Right atrium auricular region (tissue), 2 donors: ENCODE data around the gene DHODH. TPM values are rescaled to one million over a fixed set of nuclear protein-coding genes. Genes with fewer than 3 reads are reported as not detected.
A peak's percentile ranks its signal among the peaks of the same experiment; 100 is the strongest.

Experiments used
- DNase-seq: peaks from one replicate; pipeline ENCODE4 v3.0.0-alpha.2; 2019; ENCODE audit warnings: low spot score
- H3K27ac ChIP-seq, 2 donors: fragments of 200-600 bp; sonication (generic); 1 replicate in 1 of 2; 2 replicates in 1 of 2; pipeline ENCODE4 v1.5.1; 2016 to 2019
- H3K27me3 ChIP-seq, 2 donors: fragments of 200-600 bp; sonication (generic); one replicate each; pipeline versions ENCODE4 v1.5.1 to v1.6.0; 2017 to 2019
- H3K36me3 ChIP-seq: fragments of 200-600 bp; sonication (generic); one replicate; pipeline ENCODE4 v1.5.1; 2016
- H3K4me1 ChIP-seq, 2 donors: fragments of 200-600 bp; sonication (generic); one replicate each; pipeline versions ENCODE4 v1.5.1 to v1.6.0; 2017 to 2019
- H3K4me3 ChIP-seq, 2 donors: fragments of 200-600 bp; sonication (generic); 1 replicate in 1 of 2; 2 replicates in 1 of 2; pipeline ENCODE4 v1.5.1; 2017 to 2019; ENCODE audit warnings: mild to moderate bottlenecking in 1 of 2, moderate library complexity in 1 of 2
- H3K9me3 ChIP-seq, 2 donors: fragments of 200-600 bp; sonication (generic); one replicate each; pipeline ENCODE4 v1.5.1; 2019
- total RNA-seq, 2 donors: library from RNA; depleted of rRNA; stranded (reverse); fragments of >200 nt; gene quantifications; one replicate each; pipeline ENCODE4 v1.1.0, GENCODE V29; 2016
- TF ChIP-seq, protein P1 (sequence below), 2 donors: fragments of 200-600 bp; sonication (generic); IDR thresholded peaks; one replicate each; pipeline ENCODE4 v1.5.1; 2019; ENCODE audit warnings: antibody characterized with exemption in 2 of 2

Gene DHODH
- total RNA-seq, 2 donors from 2014 or later, result 39.4 to 52.0 TPM

DNA sequence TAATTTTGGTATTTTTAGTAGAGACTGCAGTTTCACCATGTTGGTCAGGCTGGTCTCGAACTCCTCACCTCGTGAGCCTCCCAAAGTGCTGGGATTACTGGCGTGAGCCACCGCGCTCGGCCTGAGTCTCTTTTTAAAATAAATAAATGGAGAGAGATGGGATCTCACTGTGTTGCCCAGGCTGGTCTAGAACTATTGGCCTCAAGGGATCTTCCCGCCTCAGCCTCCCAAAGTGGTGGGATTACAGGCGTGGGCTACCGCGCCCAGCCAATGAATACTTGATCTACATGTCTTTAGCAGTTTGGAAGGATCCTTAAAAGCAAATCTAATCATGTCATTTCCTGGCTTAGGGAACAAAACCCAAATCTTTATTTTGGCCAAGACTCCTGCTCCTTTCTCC, 1.2 kb downstream of the DHODH start:
- no peak for DNase-seq
- TF ChIP-seq, protein P1, sequence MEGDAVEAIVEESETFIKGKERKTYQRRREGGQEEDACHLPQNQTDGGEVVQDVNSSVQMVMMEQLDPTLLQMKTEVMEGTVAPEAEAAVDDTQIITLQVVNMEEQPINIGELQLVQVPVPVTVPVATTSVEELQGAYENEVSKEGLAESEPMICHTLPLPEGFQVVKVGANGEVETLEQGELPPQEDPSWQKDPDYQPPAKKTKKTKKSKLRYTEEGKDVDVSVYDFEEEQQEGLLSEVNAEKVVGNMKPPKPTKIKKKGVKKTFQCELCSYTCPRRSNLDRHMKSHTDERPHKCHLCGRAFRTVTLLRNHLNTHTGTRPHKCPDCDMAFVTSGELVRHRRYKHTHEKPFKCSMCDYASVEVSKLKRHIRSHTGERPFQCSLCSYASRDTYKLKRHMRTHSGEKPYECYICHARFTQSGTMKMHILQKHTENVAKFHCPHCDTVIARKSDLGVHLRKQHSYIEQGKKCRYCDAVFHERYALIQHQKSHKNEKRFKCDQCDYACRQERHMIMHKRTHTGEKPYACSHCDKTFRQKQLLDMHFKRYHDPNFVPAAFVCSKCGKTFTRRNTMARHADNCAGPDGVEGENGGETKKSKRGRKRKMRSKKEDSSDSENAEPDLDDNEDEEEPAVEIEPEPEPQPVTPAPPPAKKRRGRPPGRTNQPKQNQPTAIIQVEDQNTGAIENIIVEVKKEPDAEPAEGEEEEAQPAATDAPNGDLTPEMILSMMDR (IDR thresholded peaks at IDR 0.05), result no peak
- H3K27me3 ChIP-seq, result no peaks in the 10 kb centered on the region
- H3K4me1 ChIP-seq, result peaks cover 0 to 40% of the 10 kb centered on the region in 2 donors
- no peaks in the 10 kb centered on the region for H3K9me3 ChIP-seq
- H3K36me3 ChIP-seq, result peaks cover 8% of the 10 kb centered on the region
- H3K4me3 ChIP-seq, result no peak overlapping the region
- H3K27ac ChIP-seq, result no peak overlapping the region

DNA sequence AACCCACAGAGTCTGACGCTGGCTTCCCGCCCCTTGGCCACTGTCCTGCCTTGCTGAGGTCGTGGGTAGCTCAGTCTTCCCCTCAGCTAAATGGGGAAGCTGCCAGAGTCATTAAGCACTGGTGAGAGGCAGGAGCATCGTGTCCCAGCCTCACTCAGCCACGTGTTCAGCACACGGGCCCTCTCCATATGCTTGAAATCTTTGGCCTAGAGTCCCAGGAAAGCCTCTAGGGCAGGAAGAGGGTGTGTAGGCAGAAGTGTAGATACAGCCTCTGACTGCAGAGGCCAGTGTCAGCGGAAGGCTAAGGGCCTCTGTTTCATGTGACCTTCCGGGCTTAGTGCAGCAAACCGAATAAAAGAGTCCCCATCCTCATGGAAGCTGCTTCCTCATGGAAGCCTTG, 4.1 kb downstream of the DHODH start:
- H3K9me3 ChIP-seq, result no peaks in the 10 kb centered on the region
- peak overlapping the region; percentile 85 to 95 for H3K27ac ChIP-seq
- TF ChIP-seq, protein P1 (IDR thresholded peaks at IDR 0.05), result no peak
- DNase-seq, result no peak
- H3K27me3 ChIP-seq, result no peaks in the 10 kb centered on the region
- peaks cover 0 to 52% of the 10 kb centered on the region in 2 donors for H3K4me1 ChIP-seq
- peak overlapping the region; percentile 25 to 41 for H3K4me3 ChIP-seq
- H3K36me3 ChIP-seq, result peaks cover 8% of the 10 kb centered on the region

DNA sequence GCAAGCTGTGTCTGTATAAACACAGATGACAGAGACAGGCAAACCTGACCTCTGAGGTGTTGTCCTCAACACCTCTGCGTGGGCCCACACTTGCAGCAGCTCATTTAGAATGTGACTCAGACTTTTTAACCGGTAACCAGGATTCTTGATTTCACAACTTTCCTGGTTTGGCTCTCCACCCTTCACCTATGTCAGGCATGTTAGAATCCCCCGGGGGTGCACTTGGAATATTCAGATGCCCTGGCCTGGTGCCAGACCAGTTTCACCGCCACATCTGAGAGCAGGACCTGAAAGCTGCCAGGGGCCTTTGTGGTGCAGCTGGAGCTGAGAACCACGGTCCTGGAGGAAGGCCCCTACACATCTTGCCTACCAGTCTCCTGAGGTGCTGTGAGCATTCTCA, 4.8 kb downstream of the DHODH start:
- Histone ChIP-seq H3K27me3 (no peaks in the 10 kb centered on the region), H3K9me3 (no peaks in the 10 kb centered on the region), H3K4me1 (peaks cover 0 to 54% of the 10 kb centered on the region in 2 donors), H3K27ac (peak overlapping the region; percentile 85 to 95), H3K4me3 (peak overlapping the region; percentile 32 to 41), H3K36me3 (peaks cover 8% of the 10 kb centered on the region)
- TF ChIP-seq, protein P1 (IDR thresholded peaks at IDR 0.05), result no peak
- DNase-seq, result peak; percentile 68

DNA sequence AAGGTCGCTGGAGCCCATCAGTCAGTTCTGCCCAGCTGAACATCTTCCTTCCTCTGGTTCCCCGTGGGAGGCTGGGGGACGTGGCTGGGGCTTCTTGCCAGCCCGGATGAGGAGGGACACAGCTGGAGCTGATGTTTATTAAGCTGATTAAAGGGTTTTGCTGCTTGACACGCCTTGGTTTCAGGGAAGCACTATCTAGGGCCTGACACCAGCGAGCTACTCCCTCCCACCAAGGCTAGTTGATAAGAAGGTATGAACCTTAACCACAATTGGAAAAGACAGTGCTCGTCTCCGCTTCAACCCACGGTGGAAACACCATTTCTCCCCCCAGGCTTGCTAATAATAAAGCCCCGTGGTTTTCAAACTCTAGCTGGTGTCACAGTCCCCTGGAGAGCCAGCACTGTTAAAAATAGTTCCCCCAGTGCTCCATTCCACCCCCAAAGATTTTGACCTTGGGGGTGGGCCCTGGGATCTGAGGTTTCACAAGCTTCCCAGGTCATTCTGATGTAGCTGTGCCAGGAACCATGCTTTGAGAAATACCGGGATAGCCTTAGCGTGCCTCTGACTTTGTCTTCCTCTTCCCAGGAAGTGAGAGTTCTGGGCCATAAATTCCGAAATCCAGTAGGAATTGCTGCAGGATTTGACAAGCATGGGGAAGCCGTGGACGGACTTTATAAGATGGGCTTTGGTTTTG, 5.5 kb downstream of the DHODH start:
- peaks cover 0 to 58% of the 10 kb centered on the region in 2 donors for H3K4me1 ChIP-seq
- H3K27me3 ChIP-seq, result no peaks in the 10 kb centered on the region
- DNase-seq, result no peak
- peak overlapping the region; percentile 85 to 95 for H3K27ac ChIP-seq
- H3K4me3 ChIP-seq, result peak overlapping the region; percentile 32 to 41
- no peaks in the 10 kb centered on the region for H3K9me3 ChIP-seq
- peaks cover 8% of the 10 kb centered on the region for H3K36me3 ChIP-seq
- TF ChIP-seq, protein P1 (IDR thresholded peaks at IDR 0.05), result no peak

DNA sequence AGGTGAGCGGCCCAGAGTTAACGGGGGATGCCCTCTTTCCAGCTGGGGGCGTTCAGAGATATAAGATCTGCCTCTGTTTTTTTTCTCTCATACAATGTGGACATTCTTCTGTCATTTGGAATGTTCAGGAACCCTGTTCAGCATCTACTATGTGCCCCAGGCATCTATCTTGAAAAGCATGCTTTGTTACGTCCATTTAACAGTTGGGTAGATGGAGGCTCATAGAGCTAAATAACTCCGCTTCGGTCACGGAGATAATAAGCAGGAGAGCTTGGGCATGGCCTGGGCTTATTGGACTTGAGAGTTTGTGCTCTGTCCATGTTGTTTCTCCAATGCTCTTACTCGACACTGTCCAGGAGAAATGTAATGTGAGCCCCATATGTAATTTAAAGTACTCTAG, 6.1 kb downstream of the DHODH start:
- peak overlapping the region; percentile 85 to 95 for H3K27ac ChIP-seq
- H3K9me3 ChIP-seq, result no peaks in the 10 kb centered on the region
- H3K4me1 ChIP-seq, result peaks cover 0 to 59% of the 10 kb centered on the region in 2 donors
- TF ChIP-seq, protein P1 (IDR thresholded peaks at IDR 0.05), result no peak
- peak overlapping the region; percentile 32 to 41 for H3K4me3 ChIP-seq
- no peak for DNase-seq
- no peaks in the 10 kb centered on the region for H3K27me3 ChIP-seq
- peaks cover 8% of the 10 kb centered on the region for H3K36me3 ChIP-seq

DNA sequence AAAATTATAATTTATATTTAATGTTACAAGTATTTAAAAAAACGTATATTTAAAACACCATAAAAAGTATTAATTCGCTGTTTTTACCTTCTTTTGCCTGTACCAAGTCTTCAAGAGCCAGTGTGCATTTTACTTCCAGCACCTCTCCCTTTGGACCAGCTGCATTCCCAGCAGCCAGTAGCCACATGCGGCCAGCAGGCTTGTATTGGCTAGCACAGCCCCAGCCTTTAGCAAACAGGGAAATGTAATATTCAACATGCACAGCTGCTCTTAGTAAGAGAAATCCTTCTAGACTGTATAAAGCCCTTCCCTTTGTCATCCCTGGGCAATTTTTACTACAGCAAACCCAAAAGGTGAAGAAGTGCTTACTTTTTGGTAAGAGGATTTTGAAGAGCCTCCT, 6.6 kb downstream of the DHODH start:
- Histone ChIP-seq H3K27ac (peak overlapping the region; percentile 85 to 95), H3K4me1 (peaks cover 0 to 59% of the 10 kb centered on the region in 2 donors), H3K4me3 (peak overlapping the region; percentile 32 to 41), H3K36me3 (peaks cover 8% of the 10 kb centered on the region), H3K9me3 (no peaks in the 10 kb centered on the region), H3K27me3 (no peaks in the 10 kb centered on the region)
- TF ChIP-seq, protein P1 (IDR thresholded peaks at IDR 0.05), result no peak
- DNase-seq, result no peak
